GM12865 (cell line): ENCODE data around the gene ARL14.

ENCODE experiments used
- DNase-seq: peaks from one replicate; pipeline ENCODE4 v3.0.0; 2010; ENCODE audit warnings: low read depth
- H3K4me3 ChIP-seq: 2 replicates; pipeline ENCODE4 v1.5.1; 2011; ENCODE audit warnings: mild to moderate bottlenecking, low read depth, low read length, control low read depth
- TF ChIP-seq, protein P1 (sequence below): IDR thresholded peaks from 2 replicates; pipeline ENCODE4 v1.5.1; 2011; ENCODE audit warnings: low read length, control low read depth, low read depth, inconsistent platforms; ENCODE audit not compliant: insufficient read depth; ENCODE audit errors: missing control alignments

The ARL14 gene

DNA sequence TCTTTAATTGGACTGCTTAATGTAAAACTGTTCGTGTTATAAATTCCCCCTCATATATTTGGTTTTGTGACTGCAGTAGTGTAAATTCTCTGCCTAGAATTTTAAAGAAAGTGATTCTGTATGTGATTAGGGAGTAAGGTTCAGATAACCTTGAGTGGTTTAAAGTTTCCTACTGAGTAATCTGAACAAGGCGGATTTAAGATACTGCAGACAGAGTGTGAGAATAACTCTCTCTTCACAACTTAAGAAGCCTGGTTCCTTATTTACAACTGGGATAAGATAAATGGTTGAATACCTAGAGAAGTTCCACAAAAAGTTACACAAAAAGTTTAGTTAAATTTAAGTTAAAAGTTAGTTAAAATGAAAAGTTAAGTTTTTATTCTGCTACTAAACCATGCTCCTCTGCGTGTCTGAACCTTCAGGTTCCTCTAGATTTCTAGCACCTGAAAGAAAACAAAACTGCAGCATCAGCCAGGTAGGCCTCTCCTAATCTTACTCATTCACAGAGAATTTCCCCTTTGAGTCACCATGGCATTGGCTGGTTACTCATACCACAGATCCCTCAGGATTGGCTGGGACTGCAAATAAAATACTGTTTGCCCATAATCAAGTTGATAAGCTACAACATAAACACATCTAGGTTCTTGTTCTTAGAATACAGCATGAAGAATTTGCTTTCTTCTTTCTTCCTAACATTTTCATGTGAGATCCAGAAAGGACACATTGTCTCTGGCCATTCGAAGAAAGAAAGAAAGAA is at the start of gene ARL14:
ARL14 (plus strand) TSS at position 614 of the 757 bp plus-strand sequence. CDS start 187 bp downstream, outside the sequence.
- peak; percentile 31 for DNase-seq
- TF ChIP-seq, protein P1, sequence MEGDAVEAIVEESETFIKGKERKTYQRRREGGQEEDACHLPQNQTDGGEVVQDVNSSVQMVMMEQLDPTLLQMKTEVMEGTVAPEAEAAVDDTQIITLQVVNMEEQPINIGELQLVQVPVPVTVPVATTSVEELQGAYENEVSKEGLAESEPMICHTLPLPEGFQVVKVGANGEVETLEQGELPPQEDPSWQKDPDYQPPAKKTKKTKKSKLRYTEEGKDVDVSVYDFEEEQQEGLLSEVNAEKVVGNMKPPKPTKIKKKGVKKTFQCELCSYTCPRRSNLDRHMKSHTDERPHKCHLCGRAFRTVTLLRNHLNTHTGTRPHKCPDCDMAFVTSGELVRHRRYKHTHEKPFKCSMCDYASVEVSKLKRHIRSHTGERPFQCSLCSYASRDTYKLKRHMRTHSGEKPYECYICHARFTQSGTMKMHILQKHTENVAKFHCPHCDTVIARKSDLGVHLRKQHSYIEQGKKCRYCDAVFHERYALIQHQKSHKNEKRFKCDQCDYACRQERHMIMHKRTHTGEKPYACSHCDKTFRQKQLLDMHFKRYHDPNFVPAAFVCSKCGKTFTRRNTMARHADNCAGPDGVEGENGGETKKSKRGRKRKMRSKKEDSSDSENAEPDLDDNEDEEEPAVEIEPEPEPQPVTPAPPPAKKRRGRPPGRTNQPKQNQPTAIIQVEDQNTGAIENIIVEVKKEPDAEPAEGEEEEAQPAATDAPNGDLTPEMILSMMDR, result no peak
- no peak within 1 kb of the TSS for H3K4me3 ChIP-seq

DNA sequence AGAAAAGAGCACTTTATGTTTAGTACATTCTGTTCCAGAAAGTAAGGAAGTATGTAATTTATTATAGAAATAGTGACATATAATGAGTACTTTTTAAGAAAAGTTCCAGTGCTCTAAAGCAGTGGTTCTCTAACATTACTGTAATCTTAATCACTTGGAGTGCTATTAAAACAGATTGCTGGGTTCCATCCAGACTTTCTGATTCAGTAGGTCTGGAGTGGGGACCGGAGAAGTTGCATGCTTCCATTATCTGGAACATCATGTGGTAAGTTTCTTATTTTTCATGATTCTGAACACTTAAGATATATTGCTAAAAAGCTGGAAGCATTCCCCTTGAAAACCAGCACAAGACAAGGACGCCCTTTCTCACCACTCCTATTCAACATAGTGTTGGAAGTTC is 47.5 kb upstream of the ARL14 start:
- no peak overlapping the region for H3K4me3 ChIP-seq
- TF ChIP-seq, protein P1, result no peak
- no peak for DNase-seq

DNA sequence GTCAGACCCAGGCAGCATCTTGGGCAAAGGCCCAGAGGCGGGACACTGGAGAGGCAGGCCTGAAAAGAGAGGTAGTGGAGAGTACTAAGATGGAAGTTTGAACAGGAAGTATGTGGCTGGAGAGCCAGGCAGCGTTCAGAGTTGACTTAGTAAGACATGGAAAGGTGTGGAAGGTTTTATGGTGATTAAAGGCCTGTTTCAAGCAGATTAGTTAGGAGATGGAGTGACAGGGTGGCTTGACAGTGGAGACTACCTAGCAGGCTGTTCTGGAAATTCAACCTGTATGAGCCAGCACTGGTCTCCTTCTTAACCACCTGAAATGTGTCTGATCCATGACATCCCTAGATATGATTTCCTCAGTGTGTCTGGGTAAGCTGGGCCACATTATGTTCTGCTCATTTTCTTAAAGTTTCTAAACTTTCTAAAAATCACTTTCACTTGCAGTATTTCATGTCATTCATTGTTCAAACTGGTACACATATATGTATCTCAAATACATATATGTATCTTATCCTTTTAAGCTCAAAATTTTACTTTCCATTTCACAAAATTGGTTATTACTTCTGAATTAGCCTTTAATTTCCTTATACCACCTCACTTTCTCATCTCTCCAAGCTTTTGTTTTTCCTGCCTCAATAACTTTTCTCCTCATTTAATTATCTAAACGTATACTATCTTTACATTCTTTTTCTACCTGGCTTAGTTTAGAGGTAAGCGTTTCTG is 43.4 kb upstream of the ARL14 start:
- DNase-seq, result no peak
- H3K4me3 ChIP-seq, result no peak overlapping the region
- TF ChIP-seq, protein P1, result no peak

DNA sequence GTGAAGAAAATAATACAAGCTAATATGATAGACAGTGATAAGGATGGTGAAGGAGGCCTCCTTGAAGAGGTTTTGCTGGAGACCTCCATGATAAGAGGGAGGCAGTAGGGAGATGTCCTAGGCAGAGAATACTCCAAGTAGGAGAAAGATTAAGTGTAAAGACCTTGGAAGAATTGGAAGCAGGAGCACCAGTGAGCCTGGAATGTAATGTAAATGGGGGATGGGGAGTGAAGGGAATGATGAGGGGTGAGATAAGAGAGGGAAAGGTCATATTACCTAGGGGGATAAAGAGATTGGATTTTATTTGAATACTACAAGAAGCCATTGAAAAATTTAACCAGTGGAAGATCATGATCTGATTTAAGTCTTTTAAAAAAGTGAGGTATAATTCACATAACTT is 41.7 kb upstream of the ARL14 start:
- TF ChIP-seq, protein P1, result no peak
- no peak for DNase-seq
- H3K4me3 ChIP-seq, result no peak overlapping the region

DNA sequence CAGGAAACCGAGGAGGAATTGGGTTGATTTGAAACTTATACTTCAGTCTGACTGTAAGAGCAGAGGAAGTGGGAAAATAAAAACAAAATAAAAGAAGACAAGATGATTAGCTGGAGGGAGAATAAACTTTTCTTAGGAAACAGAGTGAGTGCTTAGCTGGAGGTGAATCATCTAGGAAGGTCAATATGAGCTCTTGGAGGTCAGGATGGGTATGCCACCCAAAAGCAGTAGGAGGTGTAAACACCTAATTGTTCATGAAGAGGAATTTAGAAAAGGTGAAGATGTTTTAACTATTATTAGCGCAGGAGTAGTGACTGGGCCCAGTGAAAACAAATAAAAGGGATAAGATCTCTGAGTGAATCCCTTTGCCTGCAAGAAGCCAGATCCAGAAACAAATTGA is 39.9 kb upstream of the ARL14 start:
- no peak overlapping the region for H3K4me3 ChIP-seq
- DNase-seq, result no peak
- TF ChIP-seq, protein P1, result no peak

DNA sequence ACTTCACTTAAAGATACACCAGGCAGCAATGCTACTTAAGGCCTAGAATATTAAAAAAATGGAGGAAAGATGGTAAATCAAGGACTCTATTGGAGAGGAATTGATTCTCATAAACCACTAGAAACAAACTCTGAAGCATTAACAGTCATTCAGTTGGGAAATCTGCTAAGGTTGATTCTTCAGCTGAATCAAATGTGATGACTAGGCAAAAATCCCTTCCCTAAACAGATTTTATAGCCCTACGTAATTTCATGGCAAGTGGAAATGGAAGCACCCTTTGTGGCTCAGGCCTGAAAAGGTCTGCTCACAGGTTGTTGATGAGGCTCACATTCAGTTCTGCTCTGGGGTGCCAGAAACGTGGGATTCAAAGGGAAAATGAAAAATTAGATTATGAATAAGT is 38.8 kb upstream of the ARL14 start:
- no peak for DNase-seq
- H3K4me3 ChIP-seq, result no peak overlapping the region
- TF ChIP-seq, protein P1, result no peak
